PFSK-1 (cell line): ENCODE results near the gene NAB1.

Experiments used
- FOXP2 ChIP-seq: optimal IDR thresholded peaks from 2 replicates; pipeline ENCODE3; 2011; ENCODE audit warnings: borderline replicate concordance, control low read depth, inconsistent platforms; ENCODE audit not compliant: insufficient read depth; ENCODE audit errors: extremely low read length, extremely low read depth
- POLR2AphosphoS5 ChIP-seq: IDR thresholded peaks from 2 replicates; pipeline ENCODE4 v1.6.1; 2012; ENCODE audit warnings: low read depth, mild to moderate bottlenecking, control low read depth, low read length, moderate library complexity
- SIN3A ChIP-seq: IDR thresholded peaks from 2 replicates; pipeline ENCODE4 v1.6.1; 2012; ENCODE audit warnings: mild to moderate bottlenecking, low read length, moderate library complexity, borderline replicate concordance; ENCODE audit not compliant: insufficient read depth
- TAF1 ChIP-seq: IDR thresholded peaks from 2 replicates; pipeline ENCODE4 v1.6.1; 2012; ENCODE audit warnings: low read length, control low read depth, borderline replicate concordance; ENCODE audit not compliant: insufficient read depth
- TF ChIP-seq, protein P1 (sequence below), 2 experiments: IDR thresholded peaks; 2 replicates each; pipeline versions ENCODE4 v1.6.1 to v1.8.0; 2011 to 2012; ENCODE audit warnings: low read depth in 2 of 2, low read length in 2 of 2, control low read depth in 1 of 2, inconsistent platforms in 1 of 2, mild to moderate bottlenecking in 1 of 2, moderate library complexity in 1 of 2; ENCODE audit not compliant: insufficient read depth in 1 of 2

The NAB1 gene

DNA sequence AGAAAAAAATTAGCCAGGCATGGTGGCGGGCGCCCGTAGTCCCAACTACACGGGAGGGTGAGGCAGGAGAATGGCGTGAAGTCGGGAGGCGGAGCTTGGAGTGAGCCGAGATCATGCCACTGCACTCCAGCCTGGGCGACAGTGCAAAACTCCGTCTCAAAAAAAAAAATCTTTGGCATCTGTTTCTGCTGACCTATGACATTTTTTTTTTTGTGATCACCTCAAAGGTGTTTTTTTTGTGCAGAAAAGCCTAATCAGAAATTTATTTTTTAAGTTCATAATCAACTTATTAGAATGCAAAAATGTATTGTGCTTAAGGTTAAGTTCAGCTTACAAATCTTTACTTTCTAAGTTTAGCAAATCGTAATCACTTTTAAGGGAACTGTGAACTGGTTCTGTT is 45.6 kb downstream of the NAB1 start:
- TF ChIP-seq SIN3A: no peak
- TF ChIP-seq TAF1: no peak
- TF ChIP-seq, protein P1, sequence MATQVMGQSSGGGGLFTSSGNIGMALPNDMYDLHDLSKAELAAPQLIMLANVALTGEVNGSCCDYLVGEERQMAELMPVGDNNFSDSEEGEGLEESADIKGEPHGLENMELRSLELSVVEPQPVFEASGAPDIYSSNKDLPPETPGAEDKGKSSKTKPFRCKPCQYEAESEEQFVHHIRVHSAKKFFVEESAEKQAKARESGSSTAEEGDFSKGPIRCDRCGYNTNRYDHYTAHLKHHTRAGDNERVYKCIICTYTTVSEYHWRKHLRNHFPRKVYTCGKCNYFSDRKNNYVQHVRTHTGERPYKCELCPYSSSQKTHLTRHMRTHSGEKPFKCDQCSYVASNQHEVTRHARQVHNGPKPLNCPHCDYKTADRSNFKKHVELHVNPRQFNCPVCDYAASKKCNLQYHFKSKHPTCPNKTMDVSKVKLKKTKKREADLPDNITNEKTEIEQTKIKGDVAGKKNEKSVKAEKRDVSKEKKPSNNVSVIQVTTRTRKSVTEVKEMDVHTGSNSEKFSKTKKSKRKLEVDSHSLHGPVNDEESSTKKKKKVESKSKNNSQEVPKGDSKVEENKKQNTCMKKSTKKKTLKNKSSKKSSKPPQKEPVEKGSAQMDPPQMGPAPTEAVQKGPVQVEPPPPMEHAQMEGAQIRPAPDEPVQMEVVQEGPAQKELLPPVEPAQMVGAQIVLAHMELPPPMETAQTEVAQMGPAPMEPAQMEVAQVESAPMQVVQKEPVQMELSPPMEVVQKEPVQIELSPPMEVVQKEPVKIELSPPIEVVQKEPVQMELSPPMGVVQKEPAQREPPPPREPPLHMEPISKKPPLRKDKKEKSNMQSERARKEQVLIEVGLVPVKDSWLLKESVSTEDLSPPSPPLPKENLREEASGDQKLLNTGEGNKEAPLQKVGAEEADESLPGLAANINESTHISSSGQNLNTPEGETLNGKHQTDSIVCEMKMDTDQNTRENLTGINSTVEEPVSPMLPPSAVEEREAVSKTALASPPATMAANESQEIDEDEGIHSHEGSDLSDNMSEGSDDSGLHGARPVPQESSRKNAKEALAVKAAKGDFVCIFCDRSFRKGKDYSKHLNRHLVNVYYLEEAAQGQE (IDR thresholded peaks at IDR 0.05; ENCODE audit: insufficient read depth in 1 of 2, low read depth in 2 of 2, low read length in 2 of 2): no peak
- TF ChIP-seq FOXP2: no peak
- no peak for TF ChIP-seq POLR2AphosphoS5

DNA sequence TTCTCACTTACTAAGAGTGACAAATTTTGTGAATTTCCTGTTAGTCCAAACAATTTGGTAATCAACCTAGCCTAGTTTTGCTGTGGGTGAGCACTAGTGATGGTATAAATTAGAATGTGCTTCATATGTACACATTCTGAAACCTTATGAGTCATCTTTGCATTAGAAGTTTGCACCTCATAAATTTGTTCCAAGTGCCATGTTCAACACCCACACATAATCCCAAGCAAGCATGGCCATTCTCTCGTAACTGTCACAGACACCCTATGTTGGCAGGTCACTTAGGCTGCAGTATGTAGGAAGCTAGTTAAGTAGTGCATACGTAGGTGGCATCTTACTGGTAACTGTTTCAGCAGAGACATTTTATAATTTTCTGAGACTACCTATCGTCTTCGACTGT is 46.9 kb downstream of the NAB1 start:
- TF ChIP-seq, protein P1 (IDR thresholded peaks at IDR 0.05; ENCODE audit: insufficient read depth in 1 of 2, low read depth in 2 of 2, low read length in 2 of 2): no peak
- TF ChIP-seq TAF1: no peak
- TF ChIP-seq FOXP2: no peak

DNA sequence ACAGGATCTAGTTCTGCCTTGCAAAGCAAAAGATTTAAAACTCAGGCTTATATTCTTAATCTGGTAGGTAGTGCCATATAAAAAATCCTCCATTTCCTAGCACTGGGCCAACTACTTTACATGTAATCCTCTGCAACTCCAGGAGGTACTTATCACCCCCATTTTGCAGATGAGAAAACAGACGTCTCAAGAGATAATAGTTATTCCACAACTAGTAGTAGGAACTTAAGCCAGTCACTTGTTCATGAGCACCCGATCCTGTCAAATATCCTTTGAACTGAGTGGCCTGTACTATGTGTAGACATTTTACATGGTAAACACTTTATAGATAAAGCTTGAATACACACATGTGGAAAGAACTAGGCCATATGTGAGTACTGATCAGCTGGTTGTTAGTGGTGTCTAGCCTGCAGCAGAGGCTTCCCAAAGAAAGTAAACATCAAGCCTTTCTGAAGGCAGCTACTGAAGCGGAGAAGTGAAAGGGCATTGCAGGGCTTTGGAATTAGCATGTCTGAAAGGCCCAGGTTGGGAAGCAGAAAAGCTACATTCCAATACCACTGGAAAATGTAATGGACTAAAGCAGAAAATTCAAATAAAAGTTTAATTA is 48.0 kb downstream of the NAB1 start:
- TF ChIP-seq, protein P1 (IDR thresholded peaks at IDR 0.05; ENCODE audit: insufficient read depth in 1 of 2, low read depth in 2 of 2, low read length in 2 of 2): no peak
- no peak for TF ChIP-seq TAF1
- TF ChIP-seq POLR2AphosphoS5: no peak
- TF ChIP-seq FOXP2: no peak
- no peak for TF ChIP-seq SIN3A

DNA sequence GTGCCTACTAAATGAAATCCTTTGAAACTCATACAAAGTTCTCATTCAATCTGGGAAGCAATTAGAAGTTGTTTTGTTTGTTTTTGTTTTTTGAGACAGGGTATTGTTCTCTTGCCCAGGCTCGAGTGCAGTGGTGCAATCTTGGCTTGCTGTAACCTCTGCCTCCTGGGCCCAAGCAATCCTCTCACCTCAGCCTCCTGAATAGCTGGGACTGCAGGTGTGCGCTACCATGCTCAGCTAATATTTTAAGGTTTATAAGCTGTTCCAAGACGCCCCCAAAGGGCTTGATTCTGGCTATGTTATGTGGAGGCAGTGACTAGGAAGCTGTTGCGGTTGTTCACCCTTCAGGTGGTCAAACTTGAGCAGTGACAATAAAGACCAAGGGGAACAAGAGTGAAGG is 48.5 kb downstream of the NAB1 start:
- no peak for TF ChIP-seq TAF1
- no peak for TF ChIP-seq POLR2AphosphoS5
- TF ChIP-seq, protein P1 (IDR thresholded peaks at IDR 0.05; ENCODE audit: insufficient read depth in 1 of 2, low read depth in 2 of 2, low read length in 2 of 2): no peak
- no peak for TF ChIP-seq FOXP2
- TF ChIP-seq SIN3A: no peak

DNA sequence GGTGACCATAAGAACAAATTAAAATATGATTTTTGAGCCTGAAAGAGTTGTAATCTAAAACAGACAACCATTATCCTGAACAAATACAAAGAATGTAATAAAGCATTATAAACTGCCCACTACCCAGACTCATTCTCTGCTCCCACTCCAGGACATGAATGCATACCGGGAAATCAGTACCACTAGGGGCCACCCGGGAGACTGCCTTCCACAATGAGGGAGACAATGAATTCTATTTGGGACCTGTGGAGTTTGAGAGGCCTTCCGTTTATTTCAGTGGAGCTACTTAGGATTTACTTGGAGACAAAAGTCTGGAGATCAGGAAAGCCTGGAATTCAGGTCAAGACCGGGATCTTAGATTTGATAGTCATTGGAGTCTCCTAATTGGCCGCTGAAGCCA is 50.0 kb downstream of the NAB1 start:
- TF ChIP-seq, protein P1 (IDR thresholded peaks at IDR 0.05; ENCODE audit: insufficient read depth in 1 of 2, low read depth in 2 of 2, low read length in 2 of 2): no peak
- no peak for TF ChIP-seq FOXP2
- TF ChIP-seq SIN3A: no peak
- TF ChIP-seq TAF1: no peak
- no peak for TF ChIP-seq POLR2AphosphoS5
